K562 (cell line): ENCODE results near the gene IRS2. TPM values are rescaled to one million over a fixed set of nuclear protein-coding genes. Genes with fewer than 3 reads are reported as not detected.

ENCODE experiments used
- ATAC-seq: fragments of 200-7000 bp; cut with Tn5 transposase; 3 replicates; pipeline ENCODE4 v1.9.1; 2020; ENCODE audit warnings: moderate library complexity
- BruUV-seq: library from RNA; stranded (reverse); fragments of 400-500 nt; replicated peaks from 2 replicates; lab custom pipeline; 2021; lab: Mats Ljungman, UMichigan
- CTCF ChIA-PET: fragments of 300-600 bp; formaldehyde crosslinking; extraction: SDS; loops from one replicate; lab custom pipeline; 2021; ENCODE audit warnings: low intra/inter-chr PET ratio; lab: Yijun Ruan, JAX
- POLR2A ChIA-PET: fragments of 300-600, 350-650 bp; sonication (Branson Sonifier 250); formaldehyde crosslinking; extraction: SDS; loops from one replicate; lab custom pipeline; 2021; ENCODE audit warnings: antibody characterized with exemption, inconsistent platforms; lab: Yijun Ruan, JAX
- DNase-seq, 4 experiments: peaks; one replicate each; pipeline versions ENCODE4 v3.0.0 to v3.0.0-alpha.2; 2011 to 2018; ENCODE audit warnings: low spot score in 3 of 4, mixed read lengths in 3 of 4; ENCODE audit errors: extremely low read depth in 1 of 4
- FAIRE-seq: peaks from 2 replicates; lab custom pipeline; 2011; peaks lifted over from hg19 to GRCh38; lab: Jason Lieb, UNC
- H2AFZ ChIP-seq: 2 replicates; pipeline ENCODE4 v1.6.0; 2011; ENCODE audit warnings: low read depth, low read length, control low read depth, inconsistent platforms
- H3K27ac ChIP-seq: fragments of 200-600 bp; 3 replicates; pipeline ENCODE4 v1.8.0; 2011; ENCODE audit warnings: low read depth, mild to moderate bottlenecking, control low read depth, inconsistent platforms, low read length, moderate library complexity, mixed read lengths; ENCODE audit errors: extremely low read depth
- H3K27me3 ChIP-seq, 2 experiments: fragments of 300-600 bp in 1 of 2; 2 replicates in 1 of 2; 3 replicates in 1 of 2; pipeline versions ENCODE4 v1.6.0 to v1.8.0; 2011; ENCODE audit warnings: inconsistent platforms in 2 of 2, low read length in 2 of 2, mild to moderate bottlenecking in 1 of 2, mixed read lengths in 1 of 2, moderate library complexity in 1 of 2; ENCODE audit not compliant: control insufficient read depth in 2 of 2, insufficient read depth in 2 of 2
- H3K36me3 ChIP-seq: fragments of 300-600 bp; 3 replicates; pipeline ENCODE4 v1.8.0; 2011; ENCODE audit warnings: mild to moderate bottlenecking, low read length, inconsistent platforms; ENCODE audit not compliant: control insufficient read depth, insufficient read depth
- H3K4me1 ChIP-seq, 2 experiments: fragments of 200-600 bp in 1 of 2; replicated peaks in 1 of 2; 2 replicates in 1 of 2; 3 replicates in 1 of 2; pipeline versions ENCODE4 v1.5.1 to v1.8.0; 2011; ENCODE audit warnings: inconsistent platforms in 2 of 2, low read length in 2 of 2, mild to moderate bottlenecking in 1 of 2, mixed read lengths in 1 of 2, moderate library complexity in 1 of 2; ENCODE audit not compliant: control insufficient read depth in 2 of 2, insufficient read depth in 2 of 2
- H3K4me2 ChIP-seq: 2 replicates; pipeline ENCODE4 v1.6.1; 2011; ENCODE audit warnings: low read length, control low read depth, inconsistent platforms, mixed read lengths; ENCODE audit not compliant: insufficient read depth
- H3K4me3 ChIP-seq: fragments of 200-600 bp; sonication (generic), shearing (Covaris generic); 2 replicates; pipeline ENCODE4 v1.5.1; 2016; ENCODE audit warnings: control low read depth, inconsistent platforms
- H3K79me2 ChIP-seq: fragments of 200-600 bp; 3 replicates; pipeline ENCODE4 v1.8.0; 2011; ENCODE audit warnings: low read length, inconsistent platforms; ENCODE audit not compliant: control insufficient read depth, insufficient read depth
- H3K9ac ChIP-seq, 2 experiments: 2 replicates each; pipeline versions ENCODE4 v1.6.0 to v1.6.1; 2011; ENCODE audit warnings: low read depth in 2 of 2, low read length in 2 of 2, control low read depth in 1 of 2, inconsistent platforms in 1 of 2, mild to moderate bottlenecking in 1 of 2, mixed read lengths in 1 of 2; ENCODE audit not compliant: insufficient read depth in 1 of 2
- H3K9me1 ChIP-seq: one replicate; pipeline ENCODE4 v1.6.0; 2011; ENCODE audit warnings: inconsistent platforms, mild to moderate bottlenecking, low read length, moderate library complexity; ENCODE audit not compliant: control insufficient read depth, insufficient read depth
- H3K9me3 ChIP-seq: replicated peaks from 2 replicates; pipeline ENCODE4 v1.5.1; 2011; ENCODE audit warnings: low read depth, low read length, inconsistent platforms; ENCODE audit not compliant: control insufficient read depth, insufficient read depth
- H4K20me1 ChIP-seq: replicated peaks from 2 replicates; pipeline ENCODE4 v1.6.1; 2011; ENCODE audit warnings: low read length, inconsistent platforms, mixed read lengths; ENCODE audit not compliant: control insufficient read depth, insufficient read depth
- ARID3B ChIP-seq: fragments of 250-450 bp; sonication (Bioruptor Pico); IDR thresholded peaks from 2 replicates; pipeline ENCODE4 v1.4.0; 2020; ENCODE audit warnings: borderline replicate concordance
- BACH1 ChIP-seq: fragments of 200-800 bp; sonication (Bioruptor generic); IDR thresholded peaks from 2 replicates; pipeline ENCODE4 v1.6.1; 2016; ENCODE audit warnings: missing genetic modification characterization, missing compliant biosample characterization
- FOXP1 ChIP-seq: sonication (generic); formaldehyde crosslinking; IDR thresholded peaks from 2 replicates; pipeline ENCODE4 v1.8.0; 2022; ENCODE audit warnings: mild to moderate bottlenecking, missing genetic modification reagents
- HNRNPL ChIP-seq: fragments of 200-400 bp; formaldehyde crosslinking; IDR thresholded peaks from 2 replicates; pipeline ENCODE4 v1.6.1; 2017; ENCODE audit warnings: low read depth, mild to moderate bottlenecking, low read length
- HNRNPLL ChIP-seq: fragments of 200-400 bp; formaldehyde crosslinking; IDR thresholded peaks from 2 replicates; pipeline ENCODE4 v1.6.1; 2017; ENCODE audit warnings: low read length, low read depth, mild to moderate bottlenecking; ENCODE audit not compliant: poor library complexity, severe bottlenecking
- MTA1 ChIP-seq: fragments of 450-650 bp; IDR thresholded peaks from 2 replicates; pipeline ENCODE4 v1.6.1; 2017; ENCODE audit warnings: borderline replicate concordance
- MYBL2 ChIP-seq, 2 experiments: fragments of 450-650 bp in 1 of 2; sonication (generic) in 1 of 2; formaldehyde crosslinking in 1 of 2; IDR thresholded peaks; 2 replicates each; pipeline versions ENCODE4 v1.6.1 to v1.8.1; 2017 to 2022; ENCODE audit warnings: borderline replicate concordance in 1 of 2, inconsistent platforms in 1 of 2, low read depth in 1 of 2, mild to moderate bottlenecking in 1 of 2, missing genetic modification reagents in 1 of 2, moderate library complexity in 1 of 2
- NCOR1 ChIP-seq: fragments of 450-650 bp; IDR thresholded peaks from 2 replicates; pipeline ENCODE4 v1.6.1; 2016; ENCODE audit warnings: mild to moderate bottlenecking, moderate library complexity
- PATZ1 ChIP-seq: fragments of 250-450 bp; sonication (Bioruptor Pico); IDR thresholded peaks from 2 replicates; pipeline ENCODE4 v1.5.0; 2020; ENCODE audit warnings: mild to moderate bottlenecking, borderline replicate concordance
- PHF21A ChIP-seq: fragments of 450-650 bp; IDR thresholded peaks from 2 replicates; pipeline ENCODE4 v1.6.1; 2017; ENCODE audit warnings: low read depth, borderline replicate concordance
- SP2 ChIP-seq: IDR thresholded peaks from 2 replicates; pipeline ENCODE4 v1.6.1; 2011; ENCODE audit warnings: mild to moderate bottlenecking, low read depth, low read length, moderate library complexity; ENCODE audit not compliant: poor library complexity, severe bottlenecking; ENCODE audit errors: extremely low read depth
- STAG1 ChIP-seq: sonication (generic); formaldehyde crosslinking; IDR thresholded peaks from 2 replicates; pipeline ENCODE4 v1.5.0; 2020; ENCODE audit warnings: missing genetic modification reagents, borderline replicate concordance
- WGBS: fragments of 100-300 bp; shearing (Covaris generic); methylation state at CpG from one replicate; pipeline ENCODE4 v1.1.6; 2016; ENCODE audit warnings: low coverage, mixed read lengths; ENCODE audit not compliant: insufficient coverage; ENCODE audit errors: missing lambda C conversion rate; 5-methylcytosine and 5-hydroxymethylcytosine counted together
- in situ Hi-C: fragments of 300-500 bp; cut with MboI; formaldehyde crosslinking; loops from 4 replicates; pipeline ENCODE4 v1.15.0; 2018; ENCODE audit warnings: inconsistent platforms, mixed read lengths
- intact Hi-C: fragments of 100-400 bp; cut with micrococcal nuclease; formaldehyde crosslinking; loops from 2 replicates; pipeline ENCODE4 v1.14.2; 2022
- polyA plus RNA-seq, 8 experiments: library from polyadenylated mRNA; depleted of rRNA in 4 of 8; stranded (reverse) in 5 of 8; unstranded in 3 of 8; fragments of >200 nt; fragmentation: Nextera tagmentation in 2 of 8; fragmentation: Illumina TruSeq in 1 of 8; extraction: Ambion mirVana in 2 of 8; extraction: Trizol in 1 of 8; gene quantifications; 2 replicates each; pipeline versions ENCODE4 v1.2.1 to v1.2.3, GENCODE V29; 2011 to 2014; ENCODE audit warnings: inconsistent platforms in 1 of 8, missing spikeins in 1 of 8
- total RNA-seq, 7 experiments: library from RNA; depleted of rRNA in 6 of 7; stranded (reverse); fragments of >200 nt in 6 of 7; fragmentation: Illumina TruSeq in 2 of 7; extraction: Trizol in 2 of 7; gene quantifications; 2 replicates each; pipeline versions ENCODE4 v1.2.1 to v1.2.3, GENCODE V29; 2011 to 2021; ENCODE audit warnings: low replicate concordance in 1 of 7
- TF ChIP-seq, protein P1 (sequence below): IDR thresholded peaks from 2 replicates; pipeline ENCODE4 v1.6.1; 2016; ENCODE audit warnings: missing genetic modification characterization, missing compliant biosample characterization
- TF ChIP-seq, protein P2 (sequence below): sonication (generic); formaldehyde crosslinking; IDR thresholded peaks from 2 replicates; pipeline ENCODE4 v1.8.0; 2022; ENCODE audit warnings: mild to moderate bottlenecking, missing genetic modification reagents
- TF ChIP-seq, protein P3 (sequence below): fragments of 250-450 bp; sonication (Bioruptor Pico); IDR thresholded peaks from 2 replicates; pipeline ENCODE4 v1.4.0; 2020

Gene IRS2
- total and polyA plus RNA-seq, 9 of the 15 experiments (the other 6 are each of a cell fraction or from before 2014, with no cell fraction given): 0.36 to 4.6 (median 0.63) TPM

DNA sequence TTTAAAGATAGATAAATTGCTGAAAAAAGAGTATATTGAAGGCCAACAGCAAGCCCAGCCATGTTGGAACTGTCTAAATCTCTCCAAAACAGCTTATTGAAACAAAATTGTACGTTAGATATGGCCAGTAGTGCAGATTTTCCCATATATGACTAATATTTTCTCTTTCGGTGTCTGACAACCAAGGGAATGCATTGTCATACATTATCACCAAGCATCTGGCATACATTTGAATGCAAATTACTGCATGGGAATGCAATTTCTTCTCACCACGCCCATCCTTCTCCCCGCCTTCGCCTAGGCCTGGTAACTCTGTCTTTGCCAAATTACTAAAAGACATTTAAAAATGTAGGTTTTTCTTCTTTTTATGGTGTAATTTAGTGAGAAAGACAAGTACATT is 32.5 kb upstream of the IRS2 start:
- Histone ChIP-seq H3K4me2 (no peak overlapping the region), H3K9ac (no peak overlapping the region), H3K36me3 (no peaks in the 10 kb centered on the region), H3K4me1 (no peaks in the 10 kb centered on the region), H2AFZ (no peak overlapping the region), H3K27me3 (peaks cover 0 to 13% of the 10 kb centered on the region in 2 experiments; a peak in 4 of 5 replicates), H3K27ac (no peak overlapping the region), H3K79me2 (no peaks in the 10 kb centered on the region), H3K9me3 (no peaks in the 10 kb centered on the region), H3K4me3 (no peak overlapping the region), H3K9me1 (no peaks in the 10 kb centered on the region), H4K20me1 (no peaks in the 10 kb centered on the region)
- in situ Hi-C loops (no loop called here), intact Hi-C loops (no loop called here)
- no peak for DNase-seq
- FAIRE-seq: no peak
- peak; percentile 63; the same call in 2 of the 3 replicates for ATAC-seq
- 5% methylated on average over 5 of the region's 5 CpGs for WGBS
- ChIA-PET CTCF (no interaction called here), POLR2A (no interaction called here)
- no TSS peak for BruUV-seq
- TF ChIP-seq PHF21A: no peak
- TF ChIP-seq MYBL2 (IDR thresholded peaks at IDR 0.05; ENCODE audit: low read depth): no peak
- no peak for TF ChIP-seq MYBL2 (CRISPR knock-in tag; IDR thresholded peaks at IDR 0.05; ENCODE audit: borderline replicate concordance)
- no peak for TF ChIP-seq SP2
- TF ChIP-seq STAG1: no peak
- TF ChIP-seq NCOR1: no peak
- TF ChIP-seq, protein P1, sequence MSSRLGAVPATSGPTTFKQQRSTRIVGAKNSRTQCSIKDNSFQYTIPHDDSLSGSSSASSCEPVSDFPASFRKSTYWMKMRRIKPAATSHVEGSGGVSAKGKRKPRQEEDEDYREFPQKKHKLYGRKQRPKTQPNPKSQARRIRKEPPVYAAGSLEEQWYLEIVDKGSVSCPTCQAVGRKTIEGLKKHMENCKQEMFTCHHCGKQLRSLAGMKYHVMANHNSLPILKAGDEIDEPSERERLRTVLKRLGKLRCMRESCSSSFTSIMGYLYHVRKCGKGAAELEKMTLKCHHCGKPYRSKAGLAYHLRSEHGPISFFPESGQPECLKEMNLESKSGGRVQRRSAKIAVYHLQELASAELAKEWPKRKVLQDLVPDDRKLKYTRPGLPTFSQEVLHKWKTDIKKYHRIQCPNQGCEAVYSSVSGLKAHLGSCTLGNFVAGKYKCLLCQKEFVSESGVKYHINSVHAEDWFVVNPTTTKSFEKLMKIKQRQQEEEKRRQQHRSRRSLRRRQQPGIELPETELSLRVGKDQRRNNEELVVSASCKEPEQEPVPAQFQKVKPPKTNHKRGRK (tag): no peak
- no peak for TF ChIP-seq PATZ1 (CRISPR knock-in tag)
- TF ChIP-seq ARID3B (CRISPR knock-in tag): no peak
- TF ChIP-seq, protein P2, sequence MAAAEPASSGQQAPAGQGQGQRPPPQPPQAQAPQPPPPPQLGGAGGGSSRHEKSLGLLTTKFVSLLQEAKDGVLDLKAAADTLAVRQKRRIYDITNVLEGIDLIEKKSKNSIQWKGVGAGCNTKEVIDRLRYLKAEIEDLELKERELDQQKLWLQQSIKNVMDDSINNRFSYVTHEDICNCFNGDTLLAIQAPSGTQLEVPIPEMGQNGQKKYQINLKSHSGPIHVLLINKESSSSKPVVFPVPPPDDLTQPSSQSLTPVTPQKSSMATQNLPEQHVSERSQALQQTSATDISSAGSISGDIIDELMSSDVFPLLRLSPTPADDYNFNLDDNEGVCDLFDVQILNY (CRISPR knock-in tag): no peak
- no peak for TF ChIP-seq FOXP1
- TF ChIP-seq MTA1: no peak
- no peak for TF ChIP-seq HNRNPL
- TF ChIP-seq, protein P3, sequence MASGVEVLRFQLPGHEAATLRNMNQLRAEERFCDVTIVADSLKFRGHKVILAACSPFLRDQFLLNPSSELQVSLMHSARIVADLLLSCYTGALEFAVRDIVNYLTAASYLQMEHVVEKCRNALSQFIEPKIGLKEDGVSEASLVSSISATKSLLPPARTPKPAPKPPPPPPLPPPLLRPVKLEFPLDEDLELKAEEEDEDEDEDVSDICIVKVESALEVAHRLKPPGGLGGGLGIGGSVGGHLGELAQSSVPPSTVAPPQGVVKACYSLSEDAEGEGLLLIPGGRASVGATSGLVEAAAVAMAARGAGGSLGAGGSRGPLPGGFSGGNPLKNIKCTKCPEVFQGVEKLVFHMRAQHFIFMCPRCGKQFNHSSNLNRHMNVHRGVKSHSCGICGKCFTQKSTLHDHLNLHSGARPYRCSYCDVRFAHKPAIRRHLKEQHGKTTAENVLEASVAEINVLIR (CRISPR knock-in tag): no peak
- TF ChIP-seq BACH1 (tag): no peak
- no peak for TF ChIP-seq HNRNPLL
